ENCODE measurements around the gene BTBD9.

BTBD9 gene

GRCh38 chr6:38480036-38480435 lies 159.7 kb downstream of the BTBD9 start:
- ATAC-seq: no peak

- ATAC-seq: no peak
Measured at GRCh38 chr6:38479331-38479730, 160.4 kb downstream of the BTBD9 start.

GRCh38 chr6:38477680-38478260 lies 162.0 kb downstream of the BTBD9 start:
- ATAC-seq: no peak

GRCh38 chr6:38476888-38477287 lies 162.8 kb downstream of the BTBD9 start:
- ATAC-seq: no peak

- no peak for ATAC-seq
Measured at GRCh38 chr6:38476141-38476540, 163.6 kb downstream of the BTBD9 start.

GRCh38 chr6:38470548-38470947 lies 169.2 kb downstream of the BTBD9 start:
- ATAC-seq: no peak

- no peak for ATAC-seq
Measured at GRCh38 chr6:38467566-38467965, 172.2 kb downstream of the BTBD9 start.

GRCh38 chr6:38460186-38460585 lies 179.5 kb downstream of the BTBD9 start:
- no peak for ATAC-seq

- ATAC-seq: no peak
Measured at GRCh38 chr6:38459291-38459690, 180.4 kb downstream of the BTBD9 start.

GRCh38 chr6:38453861-38454260 lies 185.9 kb downstream of the BTBD9 start:
- ATAC-seq: no peak

GRCh38 chr6:38452816-38453660 lies 186.7 kb downstream of the BTBD9 start:
- no peak for ATAC-seq

GRCh38 chr6:38450717-38451116 lies 189.0 kb downstream of the BTBD9 start:
- no peak for ATAC-seq

GRCh38 chr6:38445925-38446324 lies 193.8 kb downstream of the BTBD9 start:
- no peak for ATAC-seq

- no peak for ATAC-seq
Measured at GRCh38 chr6:38445336-38445735, 194.4 kb downstream of the BTBD9 start.

- ATAC-seq: no peak
Measured at GRCh38 chr6:38443352-38444144, 196.2 kb downstream of the BTBD9 start.

- no peak for ATAC-seq
Measured at GRCh38 chr6:38438097-38438496, 201.6 kb downstream of the BTBD9 start.

GRCh38 chr6:38436726-38437465 lies 202.8 kb downstream of the BTBD9 start:
- ATAC-seq: peak; percentile 46 to 73

GRCh38 chr6:38435330-38435729 lies 204.4 kb downstream of the BTBD9 start:
- ATAC-seq: no peak

- ATAC-seq: no peak
Measured at GRCh38 chr6:38434051-38434450, 205.7 kb downstream of the BTBD9 start.

- ATAC-seq: peak; percentile 38 to 75
Measured at GRCh38 chr6:38432479-38432878, 207.2 kb downstream of the BTBD9 start.

GRCh38 chr6:38432079-38432478 lies 207.7 kb downstream of the BTBD9 start:
- no peak for ATAC-seq

- no peak for ATAC-seq
Measured at GRCh38 chr6:38429546-38429945, 210.2 kb downstream of the BTBD9 start.
